Measurements from ENCODE around the gene OR2W1.
A peak's percentile ranks its signal among the peaks of the same experiment; 100 is the strongest.

The OR2W1 gene

GRCh38 chr6:29009358-29009757 is 35.6 kb downstream of the OR2W1 start:
- ATAC-seq, result no peak
- TF ChIP-seq ZNF8 (CRISPR knock-in tag; IDR thresholded peaks at IDR 0.05), result no peak
- no peak for TF ChIP-seq CSRNP3 (CRISPR knock-in tag; IDR thresholded peaks at IDR 0.05)
- TF ChIP-seq ZFP3 (CRISPR knock-in tag; IDR thresholded peaks at IDR 0.05), result no peak
- no peak for TF ChIP-seq ZNF70 (CRISPR knock-in tag; IDR thresholded peaks at IDR 0.05)
- no peak for TF ChIP-seq OSR1 (CRISPR knock-in tag; IDR thresholded peaks at IDR 0.05)
- TF ChIP-seq RARB (CRISPR knock-in tag; IDR thresholded peaks at IDR 0.05), result no peak
- no peak for TF ChIP-seq ARNTL (CRISPR knock-in tag; IDR thresholded peaks at IDR 0.05; ENCODE audit: borderline replicate concordance, low read depth)
- TF ChIP-seq PPARA (CRISPR knock-in tag; IDR thresholded peaks at IDR 0.05; ENCODE audit: borderline replicate concordance), result no peak
- TF ChIP-seq ZC3H10 (CRISPR knock-in tag; IDR thresholded peaks at IDR 0.05), result no peak
- no peak for TF ChIP-seq SNAI2 (CRISPR knock-in tag; IDR thresholded peaks at IDR 0.05)
- TF ChIP-seq GLIS3 (CRISPR knock-in tag; IDR thresholded peaks at IDR 0.05), result no peak
- TF ChIP-seq BACH2 (CRISPR knock-in tag; IDR thresholded peaks at IDR 0.05; ENCODE audit: borderline replicate concordance), result no peak
- TF ChIP-seq ISL1 (CRISPR knock-in tag; IDR thresholded peaks at IDR 0.05), result no peak
- TF ChIP-seq ZFP30 (CRISPR knock-in tag; IDR thresholded peaks at IDR 0.05), result no peak
- no peak for TF ChIP-seq CREB5 (CRISPR knock-in tag; IDR thresholded peaks at IDR 0.05; ENCODE audit: low read depth)

- ATAC-seq, result no peak
- TF ChIP-seq BACH2 (CRISPR knock-in tag; IDR thresholded peaks at IDR 0.05; ENCODE audit: borderline replicate concordance) (no peak), ZNF565 (CRISPR knock-in tag; conservative IDR thresholded peaks at IDR 0.05; ENCODE audit: low read depth) (no peak), ESRRG (CRISPR knock-in tag; IDR thresholded peaks at IDR 0.05) (no peak), RARB (CRISPR knock-in tag; IDR thresholded peaks at IDR 0.05) (no peak), ARNTL (CRISPR knock-in tag; IDR thresholded peaks at IDR 0.05; ENCODE audit: borderline replicate concordance, low read depth) (no peak), ZFP30 (CRISPR knock-in tag; IDR thresholded peaks at IDR 0.05) (no peak)
These were observed 36.9 kb downstream of the OR2W1 start for GRCh38 chr6:29008089-29008488.

- TF ChIP-seq ZFP3 (CRISPR knock-in tag; IDR thresholded peaks at IDR 0.05) (no peak), TCF4 (CRISPR knock-in tag; IDR thresholded peaks at IDR 0.05; ENCODE audit: borderline replicate concordance) (no peak), GLIS3 (CRISPR knock-in tag; IDR thresholded peaks at IDR 0.05) (no peak), ZNF70 (CRISPR knock-in tag; IDR thresholded peaks at IDR 0.05) (no peak), ZNF565 (CRISPR knock-in tag; conservative IDR thresholded peaks at IDR 0.05; ENCODE audit: low read depth) (no peak), CREB5 (CRISPR knock-in tag; IDR thresholded peaks at IDR 0.05; ENCODE audit: low read depth) (no peak), ZNF8 (CRISPR knock-in tag; IDR thresholded peaks at IDR 0.05) (no peak), PATZ1 (CRISPR knock-in tag; IDR thresholded peaks at IDR 0.05; ENCODE audit: borderline replicate concordance) (no peak), ARNTL (CRISPR knock-in tag; IDR thresholded peaks at IDR 0.05; ENCODE audit: borderline replicate concordance, low read depth) (no peak), BACH2 (CRISPR knock-in tag; IDR thresholded peaks at IDR 0.05; ENCODE audit: borderline replicate concordance) (no peak), OSR1 (CRISPR knock-in tag; IDR thresholded peaks at IDR 0.05) (no peak), PPARA (CRISPR knock-in tag; IDR thresholded peaks at IDR 0.05; ENCODE audit: borderline replicate concordance) (no peak), CSDC2 (CRISPR knock-in tag; IDR thresholded peaks at IDR 0.05) (no peak), CSRNP3 (CRISPR knock-in tag; IDR thresholded peaks at IDR 0.05) (no peak), ESRRG (CRISPR knock-in tag; IDR thresholded peaks at IDR 0.05) (no peak), RARB (CRISPR knock-in tag; IDR thresholded peaks at IDR 0.05) (no peak), ISL1 (CRISPR knock-in tag; IDR thresholded peaks at IDR 0.05) (no peak), ZFP30 (CRISPR knock-in tag; IDR thresholded peaks at IDR 0.05) (no peak), ZC3H10 (CRISPR knock-in tag; IDR thresholded peaks at IDR 0.05) (no peak), TOX (CRISPR knock-in tag; IDR thresholded peaks at IDR 0.05; ENCODE audit: borderline replicate concordance) (no peak)
- ATAC-seq, result peak; percentile 88
These were observed 39.6 kb downstream of the OR2W1 start, which contains the start of gene ZNF311 for GRCh38 chr6:29005183-29005885. TSS of gene ZNF311 (minus strand) at chr6:29005315. CDS start at chr6:29003954, 1,361 bp downstream.
